Measurements from ENCODE around the gene USP13. TPM values are rescaled to one million over a fixed set of nuclear protein-coding genes. Genes with fewer than 3 reads are reported as not detected.
"Not testable (repeated sequence)": the region's sequence is repeated elsewhere in the genome, so short reads cannot be mapped to it uniquely, and the experiment has no call there.

The USP13 gene
- total RNA-seq, 4 donors from 2014 or later, result 117 to 453 (median 249) TPM

GRCh38 chr3:179681492-179682263 is 28.8 kb downstream of the USP13 start:
- intact Hi-C loops (cut with DNase I; ENCODE audit: low total_unique reads), result loop anchor here (2.0 kb wide), 1 partner anchor 15 kb away; no protein-coding TSS in a partner anchor
- Histone ChIP-seq H3K4me3 (no peak overlapping the region), H3K27me3 (no peaks in the 10 kb centered on the region), H3K27ac (peak overlapping the region; percentile 63 to 98 (median 86)), H3K4me1 (peaks cover 37 to 43% of the 10 kb centered on the region in 2 donors), H3K9me3 (no peaks in the 10 kb centered on the region), H3K36me3 (peaks cover 0 to 12% of the 10 kb centered on the region in 2 donors)
- TF ChIP-seq CTCF (IDR thresholded peaks at IDR 0.05 in 4 of 5, conservative IDR thresholded peaks at IDR 0.05 in 1 of 5) (no peak), POLR2A (IDR thresholded peaks at IDR 0.05) (no peak)
- ATAC-seq (peak; percentile 64 to 72), DNase-seq (peak in 1 of 2 donors; percentile 44)
- in situ Hi-C loops (cut with MboI; ENCODE audit: low sequenced_read_pairs in 4 of 4), result no loop called here

- Histone ChIP-seq H3K9me3 (no peaks in the 10 kb centered on the region), H3K36me3 (peaks cover 0 to 15% of the 10 kb centered on the region in 2 donors), H3K4me3 (no peak overlapping the region), H3K27me3 (no peaks in the 10 kb centered on the region), H3K27ac (peak overlapping the region; percentile 21 to 98 (median 86)), H3K4me1 (peaks cover 30 to 43% of the 10 kb centered on the region in 2 donors)
- in situ Hi-C loops (cut with MboI; ENCODE audit: low sequenced_read_pairs in 4 of 4), result no loop called here
- ATAC-seq (no peak), DNase-seq (no peak)
- intact Hi-C loops (cut with DNase I; ENCODE audit: low total_unique reads), result loop anchor here (2.0 kb wide), 1 partner anchor 14 kb away; no protein-coding TSS in a partner anchor
- TF ChIP-seq POLR2A (IDR thresholded peaks at IDR 0.05) (no peak), CTCF (IDR thresholded peaks at IDR 0.05 in 4 of 5, conservative IDR thresholded peaks at IDR 0.05 in 1 of 5) (no peak)
Measured at GRCh38 chr3:179682426-179683080, 29.7 kb downstream of the USP13 start.

- intact Hi-C loops (cut with DNase I; ENCODE audit: low total_unique reads), result loop anchor here (2.0 kb wide), 1 partner anchor 14 kb away; no protein-coding TSS in a partner anchor
- Histone ChIP-seq H3K36me3 (peaks cover 0 to 15% of the 10 kb centered on the region in 2 donors), H3K4me1 (peaks cover 23 to 35% of the 10 kb centered on the region in 2 donors), H3K27ac (peak overlapping the region; percentile 21 to 98 (median 86))
- in situ Hi-C loops (cut with MboI; ENCODE audit: low sequenced_read_pairs in 4 of 4); H3K9me3 ChIP-seq; DNase-seq; H3K4me3 ChIP-seq; H3K27me3 ChIP-seq; ATAC-seq: not testable (repeated sequence)
Measured at GRCh38 chr3:179683286-179683685, 30.4 kb downstream of the USP13 start.

GRCh38 chr3:179687967-179688535 is 35.2 kb downstream of the USP13 start:
- Histone ChIP-seq H3K36me3 (peaks cover 2 to 27% of the 10 kb centered on the region in 2 donors), H3K27me3 (no peaks in the 10 kb centered on the region), H3K9me3 (no peaks in the 10 kb centered on the region), H3K4me1 (peaks cover 1 to 3% of the 10 kb centered on the region in 2 donors), H3K27ac (peak overlapping the region in 1 of 4 donors; percentile 26), H3K4me3 (no peak overlapping the region)
- DNase-seq, result no peak
- in situ Hi-C loops (cut with MboI; ENCODE audit: low sequenced_read_pairs in 4 of 4) (no loop called here), intact Hi-C loops (cut with DNase I; ENCODE audit: low total_unique reads) (no loop called here)
- TF ChIP-seq CTCF (IDR thresholded peaks at IDR 0.05 in 4 of 5, conservative IDR thresholded peaks at IDR 0.05 in 1 of 5) (no peak), POLR2A (IDR thresholded peaks at IDR 0.05) (no peak)
- no peak for ATAC-seq

GRCh38 chr3:179688850-179689249 is 36.0 kb downstream of the USP13 start:
- intact Hi-C loops (cut with DNase I; ENCODE audit: low total_unique reads), result no loop called here
- in situ Hi-C loops (cut with MboI; ENCODE audit: low sequenced_read_pairs in 4 of 4), result no loop called here
- H3K27ac ChIP-seq, result peak overlapping the region in 1 of 4 donors; percentile 26

More at GRCh38 chr3:179688850-179689249, 36.0 kb downstream of the USP13 start:
- H3K36me3 ChIP-seq, result peaks cover 2 to 28% of the 10 kb centered on the region in 2 donors
- TF ChIP-seq POLR2A (IDR thresholded peaks at IDR 0.05), result no peak
- no peak for TF ChIP-seq CTCF (IDR thresholded peaks at IDR 0.05 in 4 of 5, conservative IDR thresholded peaks at IDR 0.05 in 1 of 5)
- H3K4me3 ChIP-seq, result no peak overlapping the region
- H3K9me3 ChIP-seq, result no peaks in the 10 kb centered on the region
- DNase-seq (no peak), ATAC-seq (no peak)
- H3K27me3 ChIP-seq, result no peaks in the 10 kb centered on the region
- H3K4me1 ChIP-seq, result no peaks in the 10 kb centered on the region
